GM13976 (cell line): ENCODE data around the gene CCNI.

Source experiments
- DNase-seq: peaks from one replicate; pipeline ENCODE4 v3.0.0; 2012; ENCODE audit warnings: low spot score
- in situ Hi-C: fragments of 300-500 bp; cut with MboI; formaldehyde crosslinking; loops from one replicate; pipeline ENCODE4 v1.12.0; 2022; ENCODE audit warnings: low sequenced_read_pairs, mixed read lengths, inconsistent platforms; ENCODE audit not compliant: unreplicated experiment
- TF ChIP-seq, protein P1 (sequence below): IDR thresholded peaks from 2 replicates; pipeline ENCODE4 v1.5.1; 2012; ENCODE audit warnings: borderline replicate concordance, mild to moderate bottlenecking; ENCODE audit not compliant: insufficient read depth; ENCODE audit errors: extremely low read depth, missing control alignments, control extremely low read depth

CCNI gene, protein sequence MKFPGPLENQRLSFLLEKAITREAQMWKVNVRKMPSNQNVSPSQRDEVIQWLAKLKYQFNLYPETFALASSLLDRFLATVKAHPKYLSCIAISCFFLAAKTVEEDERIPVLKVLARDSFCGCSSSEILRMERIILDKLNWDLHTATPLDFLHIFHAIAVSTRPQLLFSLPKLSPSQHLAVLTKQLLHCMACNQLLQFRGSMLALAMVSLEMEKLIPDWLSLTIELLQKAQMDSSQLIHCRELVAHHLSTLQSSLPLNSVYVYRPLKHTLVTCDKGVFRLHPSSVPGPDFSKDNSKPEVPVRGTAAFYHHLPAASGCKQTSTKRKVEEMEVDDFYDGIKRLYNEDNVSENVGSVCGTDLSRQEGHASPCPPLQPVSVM

DNA sequence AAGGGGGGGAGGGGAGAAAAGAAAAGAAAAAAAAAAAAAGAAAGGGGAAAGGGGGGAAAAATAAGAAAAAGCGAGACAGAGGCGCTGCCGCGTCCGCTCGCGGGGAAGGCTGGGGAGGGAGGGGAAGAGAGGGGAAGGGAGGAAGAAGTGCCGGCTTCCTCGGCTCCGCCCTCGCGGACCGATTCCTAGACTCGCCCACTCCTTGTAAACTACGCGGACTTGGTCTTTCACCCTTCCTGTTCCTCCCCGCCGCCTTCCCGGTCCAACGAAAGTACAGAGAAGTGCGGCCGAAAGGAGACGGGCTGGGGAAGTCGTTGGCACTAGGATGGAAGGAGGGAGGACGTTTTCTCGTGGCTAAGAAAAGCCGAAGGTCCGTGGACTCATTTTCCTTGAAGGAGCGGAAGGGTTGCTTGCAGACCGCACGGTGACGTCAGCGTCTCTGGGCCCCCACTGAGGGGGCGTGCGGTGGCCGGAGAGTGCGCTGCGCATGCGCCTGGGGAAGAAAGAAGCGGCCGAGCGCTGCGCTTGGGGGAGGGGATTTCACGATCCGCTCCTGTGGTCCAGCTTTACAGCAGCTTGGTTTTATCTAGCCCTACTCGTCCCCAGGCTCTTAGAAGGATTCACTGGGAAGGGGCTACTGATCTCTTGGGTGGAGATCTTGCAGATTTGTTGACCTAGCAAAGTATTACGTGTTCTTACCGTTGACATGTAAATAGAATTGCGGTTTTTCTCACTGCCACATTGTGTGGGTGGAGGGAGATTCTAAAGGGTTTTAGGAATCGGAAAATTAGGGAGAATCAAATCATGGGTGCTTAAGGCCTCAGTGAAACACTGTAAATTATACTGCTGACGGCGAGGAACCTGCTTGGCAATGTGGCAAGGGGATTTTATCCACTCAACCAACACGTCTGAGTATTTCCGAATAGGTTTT, at the start of gene CCNI:
Gene CCNI (minus strand): TSS at position 121 of the 931 bp plus-strand sequence. CDS start 9,627 bp downstream, outside the sequence.
- DNase-seq, result peak; percentile 91
- in situ Hi-C loops, result no loop called here
- TF ChIP-seq, protein P1, sequence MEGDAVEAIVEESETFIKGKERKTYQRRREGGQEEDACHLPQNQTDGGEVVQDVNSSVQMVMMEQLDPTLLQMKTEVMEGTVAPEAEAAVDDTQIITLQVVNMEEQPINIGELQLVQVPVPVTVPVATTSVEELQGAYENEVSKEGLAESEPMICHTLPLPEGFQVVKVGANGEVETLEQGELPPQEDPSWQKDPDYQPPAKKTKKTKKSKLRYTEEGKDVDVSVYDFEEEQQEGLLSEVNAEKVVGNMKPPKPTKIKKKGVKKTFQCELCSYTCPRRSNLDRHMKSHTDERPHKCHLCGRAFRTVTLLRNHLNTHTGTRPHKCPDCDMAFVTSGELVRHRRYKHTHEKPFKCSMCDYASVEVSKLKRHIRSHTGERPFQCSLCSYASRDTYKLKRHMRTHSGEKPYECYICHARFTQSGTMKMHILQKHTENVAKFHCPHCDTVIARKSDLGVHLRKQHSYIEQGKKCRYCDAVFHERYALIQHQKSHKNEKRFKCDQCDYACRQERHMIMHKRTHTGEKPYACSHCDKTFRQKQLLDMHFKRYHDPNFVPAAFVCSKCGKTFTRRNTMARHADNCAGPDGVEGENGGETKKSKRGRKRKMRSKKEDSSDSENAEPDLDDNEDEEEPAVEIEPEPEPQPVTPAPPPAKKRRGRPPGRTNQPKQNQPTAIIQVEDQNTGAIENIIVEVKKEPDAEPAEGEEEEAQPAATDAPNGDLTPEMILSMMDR, result no peak

DNA sequence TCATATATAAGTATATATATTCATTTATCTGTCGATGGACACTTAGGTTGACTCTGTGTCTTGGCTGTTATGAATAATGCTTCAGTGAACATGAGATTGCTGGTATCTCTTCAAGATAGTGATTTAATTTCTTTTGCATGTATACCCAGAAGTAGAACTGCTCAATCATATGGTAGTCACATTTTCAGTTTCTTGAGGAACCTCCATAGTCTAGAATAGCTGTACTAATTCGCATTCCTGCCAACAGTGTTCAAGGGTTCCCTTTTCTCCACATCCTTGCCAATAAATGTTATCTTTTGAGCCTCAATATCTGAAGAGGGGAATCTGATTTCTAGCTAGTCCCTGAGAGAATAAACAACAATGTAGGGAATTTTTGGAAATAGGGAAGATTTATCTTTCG, 48.8 kb upstream of the CCNI start:
- no peak for DNase-seq
- TF ChIP-seq, protein P1, result no peak

DNA sequence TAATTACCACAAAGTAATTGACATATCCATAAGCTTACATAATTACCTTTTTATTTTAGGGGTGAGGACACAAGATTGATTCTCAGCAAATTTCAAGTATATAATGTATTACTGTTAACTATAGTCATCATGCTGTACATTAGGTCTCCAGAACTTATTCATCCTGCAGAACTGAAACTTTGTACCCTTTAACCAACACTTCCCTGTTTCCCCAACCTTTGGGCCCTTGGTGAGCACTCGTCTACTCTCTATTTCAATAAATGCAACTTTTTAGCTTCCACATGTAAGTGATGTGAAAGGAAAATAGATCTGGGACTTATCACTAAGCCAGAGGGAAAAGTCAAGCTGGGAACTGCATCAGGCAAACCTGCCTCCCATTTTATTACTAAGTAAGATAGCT, 47.6 kb upstream of the CCNI start:
- TF ChIP-seq, protein P1, result no peak
- in situ Hi-C loops, result no loop called here
- DNase-seq, result no peak

More for the DNA sequence above, 48.8 kb upstream of the CCNI start:
- in situ Hi-C loops, result no loop called here

DNA sequence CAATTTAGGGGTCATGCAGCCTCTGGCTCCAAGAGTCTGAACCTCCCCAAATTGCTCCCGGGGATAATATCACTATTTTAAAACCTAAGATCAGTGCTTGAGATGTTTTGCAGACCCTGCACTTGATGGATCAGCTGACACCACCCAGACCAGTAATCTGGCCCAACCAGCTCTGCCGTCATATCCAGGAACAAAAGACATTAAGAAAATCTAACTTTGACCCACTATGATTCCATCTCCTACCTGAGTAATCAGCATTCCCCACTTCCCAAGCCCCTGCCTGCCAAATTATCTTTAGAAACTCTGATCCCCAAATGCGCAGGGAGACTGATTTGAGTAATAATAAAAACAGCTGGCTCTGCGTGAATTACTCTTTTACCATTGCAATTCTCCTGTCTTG, 46.9 kb upstream of the CCNI start:
- DNase-seq, result no peak
- in situ Hi-C loops, result no loop called here
- TF ChIP-seq, protein P1, result no peak

DNA sequence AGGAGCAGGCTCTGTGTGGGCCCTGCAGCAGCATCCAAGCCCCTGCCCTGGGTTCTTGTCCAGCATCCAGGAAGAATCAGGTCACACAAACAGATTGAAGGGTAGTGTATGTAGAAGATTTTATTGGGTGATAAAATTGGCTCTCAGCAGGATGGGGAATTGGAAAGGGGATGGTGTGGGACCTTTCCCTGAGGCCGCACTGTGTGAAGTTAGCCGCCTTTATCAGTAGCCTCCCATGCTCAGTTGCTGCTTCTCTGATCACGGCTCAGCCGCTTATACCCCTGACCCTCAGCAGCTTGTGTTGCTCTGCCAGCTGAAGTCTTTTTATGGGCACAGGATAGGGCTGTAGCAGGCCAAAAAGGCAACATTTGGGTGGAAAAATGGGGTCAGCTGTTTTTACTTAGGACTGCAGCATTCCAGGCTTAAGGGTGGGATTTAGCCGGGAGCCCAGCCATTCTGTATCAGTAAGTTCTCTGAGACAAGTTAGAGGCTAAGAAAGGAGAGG, 46.0 kb upstream of the CCNI start:
- in situ Hi-C loops, result no loop called here
- TF ChIP-seq, protein P1, result no peak
- no peak for DNase-seq

DNA sequence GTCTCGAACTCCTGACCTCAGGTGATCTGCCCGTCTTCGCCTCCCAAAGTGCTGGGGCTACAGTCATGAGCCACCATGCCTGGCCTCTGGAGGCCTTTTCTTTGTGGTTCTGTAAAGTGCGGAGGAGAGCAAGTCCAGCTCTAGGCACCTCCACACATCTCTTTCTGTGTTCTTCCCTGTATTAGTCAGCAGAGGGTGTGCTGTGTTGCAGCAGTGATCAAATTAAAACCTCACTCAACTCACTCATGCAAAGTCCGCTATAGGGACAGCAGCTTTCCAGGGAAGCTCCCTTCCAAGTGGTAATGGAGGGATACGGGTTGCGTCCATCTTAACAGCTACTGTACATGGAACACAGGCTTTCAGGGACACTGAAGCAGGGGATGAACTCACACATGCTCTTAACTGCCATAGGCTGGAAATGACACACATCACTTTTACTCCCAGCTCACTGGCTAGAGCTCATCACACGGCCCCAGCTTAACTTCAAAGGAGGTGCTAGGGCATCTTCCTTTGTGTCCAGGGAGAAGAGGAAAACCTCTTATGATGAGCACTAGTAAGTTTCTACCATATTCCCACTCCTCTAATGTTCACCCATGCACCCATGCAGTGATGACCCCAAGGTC, 45.2 kb upstream of the CCNI start:
- DNase-seq, result peak; percentile 49
- in situ Hi-C loops, result no loop called here
- TF ChIP-seq, protein P1, result peak; percentile 13
